Thyroid gland (tissue), 4 donors: Measurements from ENCODE around the gene NFYC. TPM values are rescaled to one million over a fixed set of nuclear protein-coding genes. Genes with fewer than 3 reads are reported as not detected.

Experiments used
- DNase-seq, 2 donors: peaks; one replicate each; pipeline ENCODE4 v3.0.0-alpha.2; 2019
- H3K27ac ChIP-seq, 3 donors: fragments of 200-600 bp; sonication (generic); 1 replicate in 2 of 3; 2 replicates in 1 of 3; pipeline ENCODE4 v1.5.1; 2016 to 2019; ENCODE audit warnings: mild to moderate bottlenecking in 1 of 3, moderate library complexity in 1 of 3
- H3K27me3 ChIP-seq: fragments of 200-600 bp; sonication (generic); one replicate; pipeline ENCODE4 v1.5.1; 2019
- H3K36me3 ChIP-seq, 2 donors: fragments of 200-600 bp; sonication (generic); one replicate each; pipeline ENCODE4 v1.5.1; 2016 to 2019
- H3K4me1 ChIP-seq, 2 donors: fragments of 200-600 bp; sonication (generic); one replicate each; pipeline ENCODE4 v1.5.1; 2017 to 2019
- H3K4me3 ChIP-seq, 3 donors: fragments of 200-600 bp; sonication (generic); replicated peaks in 1 of 3; 1 replicate in 2 of 3; 2 replicates in 1 of 3; pipeline ENCODE4 v1.5.1; 2016; ENCODE audit warnings: mild to moderate bottlenecking in 1 of 3
- H3K9me3 ChIP-seq: fragments of 200-600 bp; sonication (generic); one replicate; pipeline ENCODE4 v1.5.1; 2017
- POLR2A ChIP-seq, 2 donors: fragments of 450-650 bp; IDR thresholded peaks; one replicate each; pipeline ENCODE4 v1.6.1; 2017; ENCODE audit warnings: antibody characterized with exemption in 2 of 2, mild to moderate bottlenecking in 2 of 2, moderate library complexity in 1 of 2
- WGBS, 2 donors: methylation state at CpG; one replicate each; pipeline ENCODE4 v1.1.5; 2017; 5-methylcytosine and 5-hydroxymethylcytosine counted together
- intact Hi-C: fragments of 100-400 bp; cut with DNase I; formaldehyde crosslinking; loops from one replicate; pipeline ENCODE4 v1.15.1; 2023
- total RNA-seq, 4 donors: library from RNA; depleted of rRNA; stranded (reverse); fragments of >200 nt; gene quantifications; one replicate each; pipeline ENCODE4 v1.2.3, GENCODE V29; 2016
- TF ChIP-seq, protein P1 (sequence below), 6 experiments: fragments of 200-600 bp in 3 of 6; fragments of 450-650 bp in 3 of 6; sonication (generic) in 3 of 6; IDR thresholded peaks; one replicate each; pipeline ENCODE4 v1.5.1; 2016 to 2019; ENCODE audit warnings: antibody characterized with exemption in 6 of 6, mild to moderate bottlenecking in 2 of 6, inconsistent platforms in 1 of 6, moderate library complexity in 1 of 6

NFYC gene
- total RNA-seq, 4 donors from 2014 or later = 70.5 to 175 (median 96.7) TPM

GRCh38 chr1:40756523-40756922 is 65.0 kb downstream of the NFYC start:
- Histone ChIP-seq H3K36me3 (peaks cover 35 to 61% of the 10 kb centered on the region in 2 donors), H3K27ac (no peak overlapping the region), H3K9me3 (no peaks in the 10 kb centered on the region), H3K4me3 (no peak overlapping the region), H3K4me1 (peaks cover 11 to 17% of the 10 kb centered on the region in 2 donors), H3K27me3 (no peaks in the 10 kb centered on the region)
- TF ChIP-seq, protein P1, sequence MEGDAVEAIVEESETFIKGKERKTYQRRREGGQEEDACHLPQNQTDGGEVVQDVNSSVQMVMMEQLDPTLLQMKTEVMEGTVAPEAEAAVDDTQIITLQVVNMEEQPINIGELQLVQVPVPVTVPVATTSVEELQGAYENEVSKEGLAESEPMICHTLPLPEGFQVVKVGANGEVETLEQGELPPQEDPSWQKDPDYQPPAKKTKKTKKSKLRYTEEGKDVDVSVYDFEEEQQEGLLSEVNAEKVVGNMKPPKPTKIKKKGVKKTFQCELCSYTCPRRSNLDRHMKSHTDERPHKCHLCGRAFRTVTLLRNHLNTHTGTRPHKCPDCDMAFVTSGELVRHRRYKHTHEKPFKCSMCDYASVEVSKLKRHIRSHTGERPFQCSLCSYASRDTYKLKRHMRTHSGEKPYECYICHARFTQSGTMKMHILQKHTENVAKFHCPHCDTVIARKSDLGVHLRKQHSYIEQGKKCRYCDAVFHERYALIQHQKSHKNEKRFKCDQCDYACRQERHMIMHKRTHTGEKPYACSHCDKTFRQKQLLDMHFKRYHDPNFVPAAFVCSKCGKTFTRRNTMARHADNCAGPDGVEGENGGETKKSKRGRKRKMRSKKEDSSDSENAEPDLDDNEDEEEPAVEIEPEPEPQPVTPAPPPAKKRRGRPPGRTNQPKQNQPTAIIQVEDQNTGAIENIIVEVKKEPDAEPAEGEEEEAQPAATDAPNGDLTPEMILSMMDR (IDR thresholded peaks at IDR 0.05) = no peak
- no peak for TF ChIP-seq POLR2A (IDR thresholded peaks at IDR 0.05)
- WGBS, 2 donors = 96 to 97% methylated on average over 3 of the region's 3 CpGs
- DNase-seq = no peak
- intact Hi-C loops = no loop called here

- no peak for TF ChIP-seq POLR2A (IDR thresholded peaks at IDR 0.05)
- TF ChIP-seq, protein P1 (IDR thresholded peaks at IDR 0.05) = no peak
- DNase-seq = no peak
- intact Hi-C loops = no loop called here
- Histone ChIP-seq H3K27me3 (no peaks in the 10 kb centered on the region), H3K36me3 (peaks cover 35 to 61% of the 10 kb centered on the region in 2 donors), H3K9me3 (no peaks in the 10 kb centered on the region), H3K27ac (no peak overlapping the region), H3K4me3 (no peak overlapping the region), H3K4me1 (peaks cover 11 to 17% of the 10 kb centered on the region in 2 donors)
- 78 to 81% methylated on average over 7 to 8 of the region's 8 CpGs for WGBS, 2 donors
Observed at GRCh38 chr1:40757084-40757483, 65.6 kb downstream of the NFYC start.

DNA sequence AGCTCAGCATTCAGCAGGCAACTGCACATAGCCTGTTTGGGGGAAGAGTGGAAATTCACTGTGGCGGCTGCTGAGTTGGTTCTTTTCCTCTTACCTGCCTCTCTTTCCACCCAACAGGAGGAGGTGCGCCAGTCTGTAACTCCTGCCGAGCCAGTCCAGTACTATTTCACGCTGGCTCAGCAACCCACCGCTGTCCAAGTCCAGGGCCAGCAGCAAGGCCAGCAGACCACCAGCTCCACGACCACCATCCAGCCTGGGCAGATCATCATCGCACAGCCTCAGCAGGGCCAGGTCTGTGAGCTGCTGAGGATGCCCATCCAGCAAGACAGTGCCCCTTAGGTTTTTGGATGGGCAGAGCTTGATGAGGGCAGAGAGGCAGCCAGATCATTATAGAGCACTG is 66.5 kb downstream of the NFYC start:
- intact Hi-C loops = no loop called here
- Histone ChIP-seq H3K27ac (no peak overlapping the region), H3K4me3 (no peak overlapping the region), H3K9me3 (no peaks in the 10 kb centered on the region), H3K36me3 (peaks cover 29 to 67% of the 10 kb centered on the region in 2 donors), H3K4me1 (peaks cover 11 to 17% of the 10 kb centered on the region in 2 donors), H3K27me3 (no peaks in the 10 kb centered on the region)
- WGBS, 2 donors = 95 to 98% methylated on average over 6 of the region's 7 CpGs
- TF ChIP-seq, protein P1 (IDR thresholded peaks at IDR 0.05) = no peak
- no peak for TF ChIP-seq POLR2A (IDR thresholded peaks at IDR 0.05)
- no peak for DNase-seq

DNA sequence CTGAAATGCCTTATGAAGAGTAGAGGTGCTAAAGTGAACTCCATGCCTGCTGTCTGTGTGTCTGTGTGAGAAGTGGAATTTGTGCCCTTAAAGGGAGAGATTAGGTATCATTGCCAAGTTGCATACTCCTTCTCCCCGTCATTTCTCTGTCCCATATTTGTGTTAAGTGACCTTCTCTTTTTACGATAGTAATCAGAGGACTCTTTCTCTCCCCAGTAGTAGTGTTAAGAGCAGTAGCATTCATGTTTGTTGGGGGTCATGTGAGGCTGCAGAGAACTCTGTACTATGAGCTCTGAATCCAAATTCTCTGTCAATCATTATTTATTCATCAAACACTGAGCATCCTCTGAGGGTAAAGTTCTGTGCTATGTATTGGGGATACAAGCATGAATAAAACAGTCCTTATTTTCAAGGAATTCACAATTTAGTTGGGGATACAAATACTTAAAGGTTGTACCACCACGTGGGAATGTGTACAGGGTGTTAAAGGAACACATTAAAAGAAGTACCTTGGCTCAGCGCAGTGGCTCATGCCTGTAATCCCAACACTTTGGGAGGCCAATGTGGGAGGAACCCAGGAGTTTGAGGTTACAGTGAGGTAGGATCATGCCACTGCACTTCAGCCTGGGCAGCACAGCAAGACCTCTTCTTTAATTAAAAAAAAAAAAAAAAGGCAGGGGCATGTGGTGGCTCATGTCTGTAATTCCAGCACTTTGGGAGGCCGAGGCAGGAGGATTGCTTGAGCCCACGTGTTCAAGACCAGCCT is 67.3 kb downstream of the NFYC start:
- Histone ChIP-seq H3K36me3 (peaks cover 26 to 66% of the 10 kb centered on the region in 2 donors), H3K27ac (no peak overlapping the region), H3K27me3 (no peaks in the 10 kb centered on the region), H3K9me3 (no peaks in the 10 kb centered on the region), H3K4me1 (peaks cover 11 to 17% of the 10 kb centered on the region in 2 donors), H3K4me3 (no peak overlapping the region)
- DNase-seq = no peak
- intact Hi-C loops = no loop called here
- WGBS, 2 donors = 95 to 96% methylated on average over 6 of the region's 6 CpGs
- TF ChIP-seq, protein P1 (IDR thresholded peaks at IDR 0.05) = no peak
- TF ChIP-seq POLR2A (IDR thresholded peaks at IDR 0.05) = no peak

DNA sequence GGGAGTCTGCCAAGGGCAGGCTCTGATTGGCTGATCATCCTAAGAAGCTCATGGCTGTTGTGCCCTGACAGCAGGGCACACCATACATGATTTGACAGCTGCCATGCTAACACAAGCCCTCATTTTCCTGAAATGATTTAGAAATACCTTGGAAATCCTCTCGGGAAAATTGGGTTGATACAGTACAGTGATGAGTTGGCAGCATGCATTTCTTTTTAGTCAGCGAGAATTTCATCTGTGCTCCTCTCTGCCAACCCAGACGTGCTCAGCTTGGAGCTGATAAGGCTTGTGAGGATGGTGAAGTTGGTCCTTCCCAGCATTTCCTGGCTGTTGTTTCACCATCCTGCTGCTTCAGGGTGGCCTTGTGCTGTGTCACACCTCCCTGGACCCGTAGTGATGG is 69.5 kb downstream of the NFYC start:
- no peak overlapping the region for H3K4me3 ChIP-seq
- peaks cover 37 to 73% of the 10 kb centered on the region in 2 donors for H3K36me3 ChIP-seq
- no peak overlapping the region for H3K27ac ChIP-seq
- 89 to 99% methylated on average over 4 of the region's 4 CpGs for WGBS, 2 donors
- peaks cover 0 to 1% of the 10 kb centered on the region in 2 donors for H3K4me1 ChIP-seq
- H3K9me3 ChIP-seq = no peaks in the 10 kb centered on the region
- TF ChIP-seq POLR2A (IDR thresholded peaks at IDR 0.05) = no peak
- TF ChIP-seq, protein P1 (IDR thresholded peaks at IDR 0.05) = no peak
- H3K27me3 ChIP-seq = no peaks in the 10 kb centered on the region
- intact Hi-C loops = no loop called here
- DNase-seq = no peak
